Measurements from ENCODE around the gene COMMD10. TPM values are rescaled to one million over a fixed set of nuclear protein-coding genes. Genes with fewer than 3 reads are reported as not detected.

The COMMD10 gene
- total and polyA plus RNA-seq, 2 of the 4 experiments (the other 2 are of a cell fraction) = 12.8 to 20.4 TPM

- Histone ChIP-seq H3K36me3 (ENCODE audit: control insufficient read depth, insufficient read depth, low read length) (no peaks in the 10 kb centered on the region), H3K4me1 (ENCODE audit: control insufficient read depth, insufficient read depth, low read length) (no peaks in the 10 kb centered on the region), H3K14ac (replicated peaks; ENCODE audit: low read depth, low read length) (no peak overlapping the region), H4K20me1 (ENCODE audit: insufficient read depth, low read length) (no peaks in the 10 kb centered on the region), H2AK9ac (replicated peaks; ENCODE audit: low read depth, low read length, poor library complexity) (no peak overlapping the region), H2AFZ (replicated peaks; ENCODE audit: low read length, poor library complexity) (no peak overlapping the region), H3K9ac (ENCODE audit: low read depth, low read length) (no peak overlapping the region), H2BK20ac (ENCODE audit: low read depth, low read length) (no peak overlapping the region), H2BK120ac (ENCODE audit: low read depth, low read length) (no peak overlapping the region), H3K27ac (ENCODE audit: insufficient read depth, low read length) (no peak overlapping the region), H3K9me3 (ENCODE audit: control insufficient read depth, insufficient read depth, low read length) (peaks cover 5% of the 10 kb centered on the region; the same call in 1 of the 2 replicates), H2BK15ac (ENCODE audit: low read depth, low read length) (no peak overlapping the region), H4K8ac (ENCODE audit: low read depth in 2 of 2, low read length in 2 of 2) (no peak overlapping the region), H3K4ac (ENCODE audit: low read depth, low read length) (no peak overlapping the region), H2AK5ac (ENCODE audit: low read depth, low read length) (no peak overlapping the region), H2BK5ac (ENCODE audit: low read depth, low read length, poor library complexity, severe bottlenecking) (no peak overlapping the region), H3K79me1 (ENCODE audit: low read depth in 1 of 2, low read length in 2 of 2) (no peaks in the 10 kb centered on the region), H4K5ac (ENCODE audit: low read depth, low read length) (no peak overlapping the region), H4K91ac (ENCODE audit: insufficient read depth, low read depth, low read length) (no peak overlapping the region), H3K18ac (ENCODE audit: low read depth, low read length) (no peak overlapping the region), H3K27me3 (ENCODE audit: control insufficient read depth, insufficient read depth, low read length) (no peaks in the 10 kb centered on the region), H3K4me2 (ENCODE audit: low read depth, low read length) (no peak overlapping the region), H3K4me3 (ENCODE audit: insufficient read depth, low read depth, low read length) (no peak overlapping the region), H3K56ac (ENCODE audit: extremely low read depth, insufficient read depth, low read length) (no peak overlapping the region), H3K23ac (ENCODE audit: low read depth, low read length) (no peak overlapping the region), H3K9me1 (ENCODE audit: insufficient read depth, low read length) (0 out of 2 replicates have a peak, but pooled peaks cover 4% of the 10 kb centered on the region)
- TF ChIP-seq MAZ (IDR thresholded peaks at IDR 0.05; ENCODE audit: borderline replicate concordance, low read depth, low read length) (no peak), MXI1 (IDR thresholded peaks at IDR 0.05; ENCODE audit: borderline replicate concordance, low read depth, low read length) (no peak), SMC3 (IDR thresholded peaks at IDR 0.05; ENCODE audit: low read depth, low read length) (no peak), USF2 (IDR thresholded peaks at IDR 0.05; ENCODE audit: low read depth, low read length) (no peak), MAFK (IDR thresholded peaks at IDR 0.05; ENCODE audit: low read depth, low read length) (no peak), RFX5 (IDR thresholded peaks at IDR 0.05; ENCODE audit: low read depth, low read length) (no peak), CHD1 (IDR thresholded peaks at IDR 0.05; ENCODE audit: low read depth, low read length) (no peak), CTCF (conservative IDR thresholded peaks at IDR 0.05; ENCODE audit: low read depth, low read length) (no peak), BHLHE40 (IDR thresholded peaks at IDR 0.05; ENCODE audit: low read depth, low read length) (no peak), RCOR1 (IDR thresholded peaks at IDR 0.05; ENCODE audit: insufficient replicate concordance, low read length) (no peak), ELK1 (IDR thresholded peaks at IDR 0.05; ENCODE audit: borderline replicate concordance, low read depth, low read length) (no peak), POLR2A (IDR thresholded peaks at IDR 0.05; ENCODE audit: low read depth, low read length) (no peak)
- no TSS peak for BruUV-seq (replicated peaks)
- POLR2A ChIA-PET (ENCODE audit: unreplicated experiment) = no interaction called here
- CTCF ChIA-PET = no interaction called here
- intact Hi-C loops (cut with micrococcal nuclease) (no loop called here), dilution Hi-C loops (cut with HindIII; ENCODE audit: low sequenced_read_pairs, unreplicated experiment) (no loop called here), in situ Hi-C loops (cut with MboI; ENCODE audit: low sequenced_read_pairs) (no loop called here)
- no CpG with 5 or more reads among the region's 3 CpGs for WGBS, 2 experiments (ENCODE audit: extremely low coverage in 2 of 2, insufficient read length in 1 of 2)
- ATAC-seq (ENCODE audit: low read depth) = no peak
- DNase-seq = no peak
Observed at GRCh38 chr5:116308391-116308790, 223.6 kb downstream of the COMMD10 start.

All from IMR-90 (cell line).